K562 (cell line): ENCODE measurements around the gene AEN. TPM values are rescaled to one million over a fixed set of nuclear protein-coding genes. Genes with fewer than 3 reads are reported as not detected.

Experiments
- ATAC-seq: fragments of 200-7000 bp; cut with Tn5 transposase; 3 replicates; pipeline ENCODE4 v1.9.1; 2020; ENCODE audit warnings: moderate library complexity
- BruUV-seq: library from RNA; stranded (reverse); fragments of 400-500 nt; replicated peaks from 2 replicates; lab custom pipeline; 2021; lab: Mats Ljungman, UMichigan
- CTCF ChIA-PET: fragments of 300-600 bp; formaldehyde crosslinking; extraction: SDS; loops from one replicate; lab custom pipeline; 2021; ENCODE audit warnings: low intra/inter-chr PET ratio; lab: Yijun Ruan, JAX
- POLR2A ChIA-PET: fragments of 300-600, 350-650 bp; sonication (Branson Sonifier 250); formaldehyde crosslinking; extraction: SDS; loops from one replicate; lab custom pipeline; 2021; ENCODE audit warnings: antibody characterized with exemption, inconsistent platforms; lab: Yijun Ruan, JAX
- DNase-seq, 4 experiments: peaks; one replicate each; pipeline versions ENCODE4 v3.0.0 to v3.0.0-alpha.2; 2011 to 2018; ENCODE audit warnings: low spot score in 3 of 4, mixed read lengths in 3 of 4; ENCODE audit errors: extremely low read depth in 1 of 4
- FAIRE-seq: peaks from 2 replicates; lab custom pipeline; 2011; peaks lifted over from hg19 to GRCh38; lab: Jason Lieb, UNC
- H2AFZ ChIP-seq: 2 replicates; pipeline ENCODE4 v1.6.0; 2011; ENCODE audit warnings: low read depth, low read length, control low read depth, inconsistent platforms
- H3K27ac ChIP-seq: fragments of 200-600 bp; 3 replicates; pipeline ENCODE4 v1.8.0; 2011; ENCODE audit warnings: low read depth, mild to moderate bottlenecking, control low read depth, inconsistent platforms, low read length, moderate library complexity, mixed read lengths; ENCODE audit errors: extremely low read depth
- H3K27me3 ChIP-seq, 2 experiments: fragments of 300-600 bp in 1 of 2; 2 replicates in 1 of 2; 3 replicates in 1 of 2; pipeline versions ENCODE4 v1.6.0 to v1.8.0; 2011; ENCODE audit warnings: inconsistent platforms in 2 of 2, low read length in 2 of 2, mild to moderate bottlenecking in 1 of 2, mixed read lengths in 1 of 2, moderate library complexity in 1 of 2; ENCODE audit not compliant: control insufficient read depth in 2 of 2, insufficient read depth in 2 of 2
- H3K36me3 ChIP-seq: fragments of 300-600 bp; 3 replicates; pipeline ENCODE4 v1.8.0; 2011; ENCODE audit warnings: mild to moderate bottlenecking, low read length, inconsistent platforms; ENCODE audit not compliant: control insufficient read depth, insufficient read depth
- H3K4me1 ChIP-seq, 2 experiments: fragments of 200-600 bp in 1 of 2; replicated peaks in 1 of 2; 2 replicates in 1 of 2; 3 replicates in 1 of 2; pipeline versions ENCODE4 v1.5.1 to v1.8.0; 2011; ENCODE audit warnings: inconsistent platforms in 2 of 2, low read length in 2 of 2, mild to moderate bottlenecking in 1 of 2, mixed read lengths in 1 of 2, moderate library complexity in 1 of 2; ENCODE audit not compliant: control insufficient read depth in 2 of 2, insufficient read depth in 2 of 2
- H3K4me2 ChIP-seq: 2 replicates; pipeline ENCODE4 v1.6.1; 2011; ENCODE audit warnings: low read length, control low read depth, inconsistent platforms, mixed read lengths; ENCODE audit not compliant: insufficient read depth
- H3K4me3 ChIP-seq: fragments of 200-600 bp; sonication (generic), shearing (Covaris generic); 2 replicates; pipeline ENCODE4 v1.5.1; 2016; ENCODE audit warnings: control low read depth, inconsistent platforms
- H3K79me2 ChIP-seq: fragments of 200-600 bp; 3 replicates; pipeline ENCODE4 v1.8.0; 2011; ENCODE audit warnings: low read length, inconsistent platforms; ENCODE audit not compliant: control insufficient read depth, insufficient read depth
- H3K9ac ChIP-seq, 2 experiments: 2 replicates each; pipeline versions ENCODE4 v1.6.0 to v1.6.1; 2011; ENCODE audit warnings: low read depth in 2 of 2, low read length in 2 of 2, control low read depth in 1 of 2, inconsistent platforms in 1 of 2, mild to moderate bottlenecking in 1 of 2, mixed read lengths in 1 of 2; ENCODE audit not compliant: insufficient read depth in 1 of 2
- H3K9me1 ChIP-seq: one replicate; pipeline ENCODE4 v1.6.0; 2011; ENCODE audit warnings: inconsistent platforms, mild to moderate bottlenecking, low read length, moderate library complexity; ENCODE audit not compliant: control insufficient read depth, insufficient read depth
- H3K9me3 ChIP-seq: replicated peaks from 2 replicates; pipeline ENCODE4 v1.5.1; 2011; ENCODE audit warnings: low read depth, low read length, inconsistent platforms; ENCODE audit not compliant: control insufficient read depth, insufficient read depth
- H4K20me1 ChIP-seq: replicated peaks from 2 replicates; pipeline ENCODE4 v1.6.1; 2011; ENCODE audit warnings: low read length, inconsistent platforms, mixed read lengths; ENCODE audit not compliant: control insufficient read depth, insufficient read depth
- ASH1L ChIP-seq: fragments of 450-650 bp; IDR thresholded peaks from 2 replicates; pipeline ENCODE4 v1.6.1; 2018; ENCODE audit warnings: borderline replicate concordance, mild to moderate bottlenecking, low read depth; ENCODE audit not compliant: partially characterized antibody
- ATF7 ChIP-seq: fragments of 450-650 bp; IDR thresholded peaks from 2 replicates; pipeline ENCODE4 v1.7.1; 2014; ENCODE audit warnings: mild to moderate bottlenecking, moderate library complexity
- DNMT1 ChIP-seq: fragments of 450-650 bp; IDR thresholded peaks from 2 replicates; pipeline ENCODE4 v1.6.1; 2016; ENCODE audit warnings: antibody characterized with exemption, mild to moderate bottlenecking
- KDM1A ChIP-seq, 2 experiments: fragments of 450-650 bp; IDR thresholded peaks; 2 replicates each; pipeline ENCODE4 v1.6.1; 2016; ENCODE audit warnings: mild to moderate bottlenecking in 2 of 2
- MAFK ChIP-seq: IDR thresholded peaks from 2 replicates; pipeline ENCODE4 v1.6.1; 2011; ENCODE audit warnings: low read length, improper control_type of control experiment
- NFIC ChIP-seq: fragments of 450-650 bp; IDR thresholded peaks from 2 replicates; pipeline ENCODE4 v1.6.1; 2017; ENCODE audit warnings: mild to moderate bottlenecking, inconsistent platforms
- WGBS: fragments of 100-300 bp; shearing (Covaris generic); methylation state at CpG from one replicate; pipeline ENCODE4 v1.1.6; 2016; ENCODE audit warnings: low coverage, mixed read lengths; ENCODE audit not compliant: insufficient coverage; ENCODE audit errors: missing lambda C conversion rate; 5-methylcytosine and 5-hydroxymethylcytosine counted together
- in situ Hi-C: fragments of 300-500 bp; cut with MboI; formaldehyde crosslinking; loops from 4 replicates; pipeline ENCODE4 v1.15.0; 2018; ENCODE audit warnings: inconsistent platforms, mixed read lengths
- intact Hi-C: fragments of 100-400 bp; cut with micrococcal nuclease; formaldehyde crosslinking; loops from 2 replicates; pipeline ENCODE4 v1.14.2; 2022
- polyA plus RNA-seq, 8 experiments: library from polyadenylated mRNA; depleted of rRNA in 4 of 8; stranded (reverse) in 5 of 8; unstranded in 3 of 8; fragments of >200 nt; fragmentation: Nextera tagmentation in 2 of 8; fragmentation: Illumina TruSeq in 1 of 8; extraction: Ambion mirVana in 2 of 8; extraction: Trizol in 1 of 8; gene quantifications; 2 replicates each; pipeline versions ENCODE4 v1.2.1 to v1.2.3, GENCODE V29; 2011 to 2014; ENCODE audit warnings: inconsistent platforms in 1 of 8, missing spikeins in 1 of 8
- total RNA-seq, 7 experiments: library from RNA; depleted of rRNA in 6 of 7; stranded (reverse); fragments of >200 nt in 6 of 7; fragmentation: Illumina TruSeq in 2 of 7; extraction: Trizol in 2 of 7; gene quantifications; 2 replicates each; pipeline versions ENCODE4 v1.2.1 to v1.2.3, GENCODE V29; 2011 to 2021; ENCODE audit warnings: low replicate concordance in 1 of 7

AEN gene
- total and polyA plus RNA-seq, 9 of the 15 experiments (the other 6 are each of a cell fraction or from before 2014, with no cell fraction given), result 9.0 to 51.0 (median 32.8) TPM

GRCh38 chr15:88580532-88580931 is 40.6 kb upstream of the AEN start:
- CTCF ChIA-PET, result no interaction called here
- intact Hi-C loops (no loop called here), in situ Hi-C loops (no loop called here)
- Histone ChIP-seq H2AFZ (no peak overlapping the region), H3K27me3 (peaks cover 4 to 12% of the 10 kb centered on the region in 2 experiments), H3K79me2 (no peaks in the 10 kb centered on the region), H3K4me3 (no peak overlapping the region), H3K4me2 (no peak overlapping the region), H3K4me1 (no peaks in the 10 kb centered on the region), H3K9me1 (no peaks in the 10 kb centered on the region), H3K27ac (no peak overlapping the region), H4K20me1 (no peaks in the 10 kb centered on the region), H3K9me3 (no peaks in the 10 kb centered on the region), H3K9ac (no peak overlapping the region), H3K36me3 (no peaks in the 10 kb centered on the region)
- TF ChIP-seq ASH1L (no peak), NFIC (peak; percentile 68), DNMT1 (no peak), KDM1A (IDR thresholded peaks at IDR 0.05) (peak in 1 of 2 experiments; percentile 19; a peak in 1 of 4 replicates), ATF7 (peak; percentile 19; the same call in 1 of the 2 replicates), MAFK (no peak)
- 4% methylated on average over 4 of the region's 4 CpGs for WGBS
- no TSS peak for BruUV-seq
- ATAC-seq (no peak), DNase-seq (no peak), FAIRE-seq (no peak)
- POLR2A ChIA-PET, result no interaction called here
